ENCODE measurements around the gene GALNT14.

GRCh38 chr2:31161637-31162036 lies 23.4 kb upstream of the GALNT14 start:
- TF ChIP-seq CTCF (IDR thresholded peaks at IDR 0.05) (no peak), POLR2AphosphoS5 (IDR thresholded peaks at IDR 0.05) (no peak), EP300 (IDR thresholded peaks at IDR 0.05) (no peak)
